Astrocyte (in vitro differentiated cells and primary cell): ENCODE measurements around the gene PLEKHA7. TPM values are rescaled to one million over a fixed set of nuclear protein-coding genes. Genes with fewer than 3 reads are reported as not detected.
"Not testable (repeated sequence)": the region's sequence is repeated elsewhere in the genome, so short reads cannot be mapped to it uniquely, and the experiment has no call there.

Experiments used
- DNase-seq: peaks from one replicate; pipeline ENCODE4 v3.0.0-alpha.2; 2010; ENCODE audit warnings: low read depth
- FAIRE-seq: peaks from 2 replicates; lab custom pipeline; 2011; peaks lifted over from hg19 to GRCh38; lab: Jason Lieb, UNC
- H2AFZ ChIP-seq: 2 replicates; pipeline ENCODE4 v1.6.0; 2012; ENCODE audit warnings: low read depth, low read length, inconsistent platforms
- H3K27ac ChIP-seq: 2 replicates; pipeline ENCODE4 v1.5.1; 2011; ENCODE audit warnings: low read depth, low read length, inconsistent platforms
- H3K27me3 ChIP-seq: 2 replicates; pipeline ENCODE4 v1.6.0; 2011; ENCODE audit warnings: low read length, inconsistent platforms; ENCODE audit not compliant: insufficient read depth
- H3K36me3 ChIP-seq: 2 replicates; pipeline ENCODE4 v1.5.1; 2011; ENCODE audit warnings: low read length, inconsistent platforms; ENCODE audit not compliant: insufficient read depth
- H3K4me1 ChIP-seq: 2 replicates; pipeline ENCODE4 v1.5.1; 2011; ENCODE audit warnings: low read length, inconsistent platforms; ENCODE audit not compliant: insufficient read depth
- H3K4me2 ChIP-seq: 2 replicates; pipeline ENCODE4 v1.6.0; 2012; ENCODE audit warnings: low read length, inconsistent platforms
- H3K4me3 ChIP-seq: 2 replicates; pipeline ENCODE4 v1.5.1; 2011; ENCODE audit warnings: low read depth, mild to moderate bottlenecking, low read length, inconsistent platforms; ENCODE audit not compliant: insufficient read depth
- H3K79me2 ChIP-seq: 2 replicates; pipeline ENCODE4 v1.6.0; 2012; ENCODE audit warnings: mild to moderate bottlenecking, low read length, inconsistent platforms; ENCODE audit not compliant: insufficient read depth
- H3K9ac ChIP-seq: 2 replicates; pipeline ENCODE4 v1.6.0; 2012; ENCODE audit warnings: mild to moderate bottlenecking, low read length, inconsistent platforms
- H3K9me3 ChIP-seq: 2 replicates; pipeline ENCODE4 v1.5.1; 2012; ENCODE audit warnings: low read depth, mild to moderate bottlenecking, low read length, inconsistent platforms; ENCODE audit not compliant: insufficient read depth
- H4K20me1 ChIP-seq: 2 replicates; pipeline ENCODE4 v1.6.0; 2012; ENCODE audit warnings: low read length, inconsistent platforms; ENCODE audit not compliant: insufficient read depth
- H3K27ac Mint-ChIP-seq: one replicate; pipeline ENCODE4 v1.8.0; 2021; ENCODE audit warnings: mild to moderate bottlenecking, mixed read lengths; ENCODE audit not compliant: unreplicated experiment
- H3K27me3 Mint-ChIP-seq: one replicate; pipeline ENCODE4 v1.8.0; 2021; ENCODE audit warnings: low read depth, mixed read lengths; ENCODE audit not compliant: unreplicated experiment
- H3K36me3 Mint-ChIP-seq: one replicate; pipeline ENCODE4 v1.8.0; 2021; ENCODE audit warnings: low read depth, mixed read lengths; ENCODE audit not compliant: unreplicated experiment
- H3K4me1 Mint-ChIP-seq: one replicate; pipeline ENCODE4 v1.8.0; 2021; ENCODE audit warnings: low read depth, mixed read lengths; ENCODE audit not compliant: unreplicated experiment
- H3K4me3 Mint-ChIP-seq: one replicate; pipeline ENCODE4 v1.8.0; 2021; ENCODE audit warnings: mild to moderate bottlenecking, moderate library complexity, mixed read lengths; ENCODE audit not compliant: unreplicated experiment
- H3K9me3 Mint-ChIP-seq: one replicate; pipeline ENCODE4 v1.8.0; 2021; ENCODE audit warnings: mild to moderate bottlenecking, mixed read lengths; ENCODE audit not compliant: unreplicated experiment
- CTCF ChIP-seq: IDR thresholded peaks from 2 replicates; pipeline ENCODE4 v1.5.1; 2011; ENCODE audit warnings: low read depth, mild to moderate bottlenecking, inconsistent platforms, low read length, moderate library complexity; ENCODE audit not compliant: insufficient read depth
- EZH2 ChIP-seq: IDR thresholded peaks from 2 replicates; pipeline ENCODE4 v1.6.1; 2012; ENCODE audit warnings: mild to moderate bottlenecking, low read length, inconsistent platforms; ENCODE audit not compliant: insufficient read depth
- total RNA-seq: library from RNA; stranded (reverse); gene quantifications from 2 replicates; pipeline ENCODE4 v1.2.1, GENCODE V29; 2021

The PLEKHA7 gene
- total RNA-seq, 1 donor from 2014 or later, result 5.7 TPM

GRCh38 chr11:16867097-16867496 lies 147.1 kb downstream of the PLEKHA7 start:
- H3K4me3 Mint-ChIP-seq, result no peak overlapping the region
- H2AFZ ChIP-seq, result no peak overlapping the region
- no peak for DNase-seq

GRCh38 chr11:16864428-16864827 lies 149.8 kb downstream of the PLEKHA7 start:
- H3K36me3 Mint-ChIP-seq, H2AFZ ChIP-seq, H3K27me3 ChIP-seq, H3K9me3 ChIP-seq, H3K4me3 Mint-ChIP-seq, H3K4me1 ChIP-seq, H3K79me2 ChIP-seq, H3K27me3 Mint-ChIP-seq, H3K36me3 ChIP-seq, H3K27ac ChIP-seq, H3K9me3 Mint-ChIP-seq, FAIRE-seq, H3K4me2 ChIP-seq, H3K4me3 ChIP-seq, H3K27ac Mint-ChIP-seq, DNase-seq, H4K20me1 ChIP-seq, H3K9ac ChIP-seq: not testable (repeated sequence)
- peaks cover 25% of the 10 kb centered on the region for H3K4me1 Mint-ChIP-seq

More at GRCh38 chr11:16867097-16867496, 147.1 kb downstream of the PLEKHA7 start:
- Histone ChIP-seq H3K9ac (no peak overlapping the region), H3K36me3 (no peaks in the 10 kb centered on the region), H3K4me1 (peaks cover 3% of the 10 kb centered on the region), H3K9me3 (no peaks in the 10 kb centered on the region), H3K27me3 (no peaks in the 10 kb centered on the region), H3K4me2 (no peak overlapping the region), H3K4me3 (no peak overlapping the region), H3K79me2 (no peaks in the 10 kb centered on the region), H4K20me1 (no peaks in the 10 kb centered on the region), H3K27ac (no peak overlapping the region)
- Mint-ChIP-seq H3K27ac (no peak overlapping the region), H3K27me3 (no peaks in the 10 kb centered on the region), H3K36me3 (peaks cover 1% of the 10 kb centered on the region), H3K9me3 (no peaks in the 10 kb centered on the region), H3K4me1 (peaks cover 22% of the 10 kb centered on the region)
- TF ChIP-seq EZH2 (no peak), CTCF (no peak)
- no peak for FAIRE-seq

GRCh38 chr11:16863389-16863788 lies 150.8 kb downstream of the PLEKHA7 start:
- H3K4me1 ChIP-seq, result no peaks in the 10 kb centered on the region
- H3K27me3 Mint-ChIP-seq, result no peaks in the 10 kb centered on the region
- H3K4me2 ChIP-seq, result no peak overlapping the region
- no peak for DNase-seq
- no peaks in the 10 kb centered on the region for H3K9me3 ChIP-seq
- no peaks in the 10 kb centered on the region for H4K20me1 ChIP-seq
- H3K36me3 Mint-ChIP-seq, result peaks cover 1% of the 10 kb centered on the region
- no peak overlapping the region for H3K9ac ChIP-seq
- no peaks in the 10 kb centered on the region for H3K27me3 ChIP-seq
- H3K36me3 ChIP-seq, result no peaks in the 10 kb centered on the region
- no peak overlapping the region for H2AFZ ChIP-seq
- H3K4me1 Mint-ChIP-seq, result peaks cover 25% of the 10 kb centered on the region
- H3K4me3 ChIP-seq, result no peak overlapping the region
- no peaks in the 10 kb centered on the region for H3K9me3 Mint-ChIP-seq
- no peaks in the 10 kb centered on the region for H3K79me2 ChIP-seq
- no peak for FAIRE-seq
- H3K27ac ChIP-seq, result no peak overlapping the region
- H3K4me3 Mint-ChIP-seq, result no peak overlapping the region
- TF ChIP-seq EZH2 (no peak), CTCF (no peak)
- no peak overlapping the region for H3K27ac Mint-ChIP-seq
